Suppressor macrophage (primary cell): ENCODE results near the gene ZNF3.
"Not testable (repeated sequence)": the region's sequence is repeated elsewhere in the genome, so short reads cannot be mapped to it uniquely, and the experiment has no call there.

Source experiments
- DNase-seq, 4 experiments: peaks; one replicate each; pipeline ENCODE4 v3.0.0-alpha.2; 2020 to 2022
- total RNA-seq, 17 experiments: gene quantifications; one replicate each; lab custom pipeline; 2026; ENCODE audit warnings: mixed read lengths in 6 of 17, inconsistent platforms in 3 of 17; lab: John Stamatoyannopoulos, UW

ZNF3 gene
- 5.2 to 19.5 (median 16.3) reads per million in 17 experiments for total RNA-seq

DNA sequence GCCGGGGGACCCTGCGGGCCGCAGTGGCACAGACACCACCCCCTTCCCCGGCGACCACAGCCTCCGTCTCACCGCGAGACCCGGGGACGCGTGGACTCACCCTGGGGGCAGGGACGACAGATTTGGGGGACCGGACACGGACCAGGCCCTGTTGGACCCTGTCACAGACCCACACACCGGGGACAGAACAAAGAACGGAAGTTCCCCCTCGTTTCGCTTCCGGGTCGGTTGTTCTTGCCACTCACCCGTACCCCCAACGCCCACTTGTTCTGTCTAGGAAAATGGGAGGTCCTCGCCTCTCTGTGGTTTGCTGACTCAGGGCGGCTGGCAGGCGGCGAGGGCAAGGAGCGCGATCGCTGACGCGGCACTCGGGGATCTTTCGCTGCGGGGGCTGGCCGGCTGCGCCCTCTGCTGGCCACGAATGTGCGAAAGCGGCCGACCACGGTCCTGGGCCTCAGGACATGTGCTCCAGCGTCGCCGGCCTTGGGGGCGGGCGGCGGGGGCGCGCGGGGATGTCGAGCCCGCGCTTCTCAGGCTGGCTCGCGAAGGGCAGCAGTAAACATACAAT is at the start of gene ZNF3:
Gene ZNF3 (minus strand): TSS at position 189 of the 568 bp plus-strand sequence. CDS start 4,366 bp downstream, outside the sequence.
- DNase-seq = peak; percentile 99

GRCh38 chr7:100130608-100131453 is 49.3 kb upstream of the ZNF3 start:
- peak; percentile 75 to 88 (median 84) for DNase-seq

- not testable (repeated sequence) for DNase-seq
Observed at GRCh38 chr7:100130220-100130607, 48.7 kb upstream of the ZNF3 start.

- no peak for DNase-seq
Observed at GRCh38 chr7:100128637-100128963, 47.1 kb upstream of the ZNF3 start.

GRCh38 chr7:100127866-100128636 is 46.5 kb upstream of the ZNF3 start:
- peak in 1 of 4 experiments; percentile 14 for DNase-seq

- DNase-seq = peak; percentile 91 to 95 (median 94)
Observed at GRCh38 chr7:100126931-100127865, 45.7 kb upstream of the ZNF3 start, which contains the start of gene MBLAC1. TSS of gene MBLAC1 (plus strand) at chr7:100126967. CDS start at chr7:100127396, 429 bp downstream.

DNA sequence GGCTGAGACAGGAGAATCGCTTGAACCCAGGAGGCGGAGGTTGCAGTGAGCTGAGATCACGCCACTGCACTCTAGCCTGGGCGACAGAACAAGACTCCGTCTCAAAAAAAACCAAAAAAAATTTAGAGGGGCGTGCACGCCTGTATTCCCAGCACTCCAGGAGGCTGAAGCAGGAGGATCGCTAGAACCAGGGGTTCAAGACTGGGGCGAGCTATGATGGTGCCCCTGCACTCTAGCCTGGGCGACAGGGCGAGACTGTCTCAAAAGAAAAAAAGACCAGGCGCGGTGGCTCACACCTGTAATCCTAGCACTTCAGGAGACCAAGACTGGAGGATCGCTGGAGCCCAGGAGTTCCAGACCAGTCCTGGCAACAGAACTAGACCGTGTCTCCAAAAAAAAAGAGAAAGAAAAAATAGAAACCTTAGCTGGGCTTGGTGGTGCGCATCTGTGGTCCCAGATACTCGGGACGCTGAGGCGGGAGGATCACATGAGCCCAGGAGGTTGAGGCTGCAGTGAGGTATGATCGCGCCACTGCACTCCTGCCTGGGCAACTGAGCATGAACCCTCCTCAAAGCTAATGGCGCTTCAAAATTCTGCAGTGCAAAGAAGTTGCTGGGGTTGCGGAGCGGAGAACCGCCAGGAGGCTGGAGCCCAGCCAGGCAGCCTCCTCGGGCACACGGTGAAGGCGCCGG is 44.9 kb upstream of the ZNF3 start:
- DNase-seq = no peak

- DNase-seq = no peak
Observed at GRCh38 chr7:100124301-100125230, 43.0 kb upstream of the ZNF3 start.

DNA sequence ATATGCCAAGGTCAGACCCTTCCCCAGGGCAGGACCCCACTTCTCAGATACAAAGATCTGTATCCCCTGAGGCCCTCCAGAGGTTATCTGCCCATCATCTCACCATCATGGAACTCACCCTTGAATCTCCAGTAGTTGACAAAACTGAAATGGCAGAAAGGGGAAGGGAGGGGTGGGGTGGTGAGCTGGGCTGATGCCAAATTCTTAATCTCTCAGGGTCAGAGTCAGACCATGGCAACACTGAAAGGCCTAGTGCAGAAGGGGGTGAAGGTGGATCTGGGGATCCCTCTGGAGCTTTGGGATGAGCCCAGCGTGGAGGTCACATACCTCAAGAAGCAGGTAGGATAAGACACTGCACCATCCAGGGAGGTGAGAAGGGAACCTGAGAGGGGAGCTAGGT is 41.0 kb upstream of the ZNF3 start:
- no peak for DNase-seq

DNA sequence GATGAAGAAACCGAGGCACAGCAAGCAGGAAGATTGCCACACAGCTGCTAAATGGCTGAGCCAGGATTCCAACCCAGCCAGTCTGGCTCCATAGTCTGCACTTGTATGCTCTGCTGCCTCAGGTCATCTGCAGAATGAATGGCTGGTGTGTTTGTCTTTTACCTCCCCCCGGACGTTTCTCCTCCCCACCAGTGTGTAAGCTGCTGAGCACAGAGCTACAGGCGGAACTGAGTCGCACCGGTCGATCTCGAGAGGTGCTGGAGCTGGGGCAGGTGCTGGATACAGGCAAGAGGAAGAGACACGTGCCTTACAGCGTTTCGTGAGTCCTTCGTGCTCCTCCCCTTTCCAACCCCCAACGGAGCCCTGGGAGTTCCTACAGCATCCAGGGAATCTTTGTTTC is 40.5 kb upstream of the ZNF3 start:
- DNase-seq = no peak

DNA sequence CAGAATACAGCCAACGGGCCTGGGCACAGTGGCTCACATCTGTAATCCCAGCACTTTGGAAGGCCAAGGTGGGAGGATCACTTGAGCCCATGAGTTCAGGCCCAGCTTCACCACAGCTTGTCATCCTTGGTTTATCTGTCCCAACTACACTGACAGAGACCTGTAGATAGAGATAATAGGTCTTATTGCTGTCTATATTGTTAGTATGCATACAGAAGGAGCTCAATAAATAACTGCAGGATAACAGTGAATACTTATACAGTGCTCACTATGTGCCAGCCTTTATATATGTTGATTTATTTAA is 39.2 kb upstream of the ZNF3 start:
- DNase-seq = no peak

GRCh38 chr7:100119970-100120732 is 38.6 kb upstream of the ZNF3 start:
- peak; percentile 40 to 61 (median 52) for DNase-seq

DNA sequence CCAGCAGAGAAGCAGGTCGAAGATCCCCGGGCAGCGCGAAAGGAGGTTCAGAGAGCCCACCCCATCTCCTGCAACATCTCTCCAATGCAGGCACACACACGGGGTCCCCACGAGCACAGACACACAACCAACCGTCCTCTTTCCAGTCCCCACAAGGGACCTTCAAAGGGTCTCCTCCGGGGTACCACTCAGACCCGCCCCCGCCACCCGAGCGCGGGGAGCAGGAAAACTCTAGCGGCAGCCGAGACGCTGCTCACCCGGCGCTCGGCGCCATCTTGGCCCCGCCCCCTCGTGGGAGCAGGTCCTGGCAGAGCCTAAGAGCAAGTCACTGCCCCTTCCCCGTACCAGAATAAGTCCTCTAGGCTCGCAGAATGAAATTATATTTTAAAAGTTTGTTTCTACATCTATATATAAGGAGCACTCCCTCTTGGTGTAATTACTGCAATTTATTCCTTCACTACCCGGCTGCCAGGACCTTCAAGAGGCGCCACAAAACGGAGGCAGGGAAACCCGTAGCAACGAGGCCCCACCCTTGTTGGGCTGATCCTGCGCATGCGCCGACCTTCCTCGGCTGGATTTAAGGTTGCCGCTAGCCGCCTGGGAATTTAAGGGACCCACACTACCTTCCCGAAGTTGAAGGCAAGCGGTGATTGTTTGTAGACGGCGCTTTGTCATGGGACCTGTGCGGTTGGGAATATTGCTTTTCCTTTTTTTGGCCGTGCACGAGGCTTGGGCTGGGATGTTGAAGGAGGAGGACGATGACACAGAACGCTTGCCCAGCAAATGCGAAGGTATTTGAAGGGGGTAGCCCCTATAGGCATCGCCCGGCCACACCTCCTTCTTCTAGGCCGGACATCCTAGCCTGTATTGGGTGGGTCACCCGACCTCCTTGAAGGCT is 37.8 kb upstream of the ZNF3 start, which contains the start of the genes CNPY4 and TAF6:
Gene CNPY4 (plus strand): TSS at position 563 of the 898 bp plus-strand sequence. CDS start 111 bp downstream, at position 674.
Gene TAF6 (minus strand): TSS at position 287 of the 898 bp plus-strand sequence. CDS start 5,149 bp downstream, outside the sequence.
- DNase-seq = peak; percentile 97 to 98 (median 98)

DNA sequence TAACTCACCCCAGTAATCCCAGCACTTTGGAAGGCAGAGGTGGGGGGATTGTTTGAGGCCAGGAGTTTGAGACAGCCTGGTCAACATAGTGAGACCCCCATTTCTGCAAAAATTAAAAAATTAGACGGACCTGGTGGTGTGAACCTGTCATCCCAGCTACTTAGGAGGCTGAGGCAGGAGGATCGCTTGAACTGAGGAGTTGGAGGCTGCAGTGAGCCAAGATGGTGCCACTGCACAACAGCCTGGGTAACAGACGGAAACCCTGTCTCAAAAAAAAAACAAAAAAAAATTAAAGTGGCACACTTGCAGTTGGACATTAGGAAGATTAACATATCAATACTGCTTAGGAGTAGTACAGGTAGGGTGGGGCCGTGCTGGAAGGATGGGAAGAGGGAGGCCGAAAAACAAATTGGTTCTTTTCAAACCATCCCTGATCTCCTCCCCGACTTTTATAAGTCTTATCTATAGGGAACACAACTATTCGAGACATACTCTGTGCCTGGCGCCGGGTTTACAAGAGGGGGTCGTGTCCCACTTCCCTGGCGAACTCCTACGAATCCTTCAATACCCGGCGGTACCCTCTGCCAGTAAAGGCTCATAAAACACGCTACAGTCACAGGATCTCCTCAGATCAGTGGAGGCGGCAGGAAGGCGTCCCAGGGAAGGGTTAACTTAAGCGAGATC is 37.0 kb upstream of the ZNF3 start:
- DNase-seq = no peak

GRCh38 chr7:100115026-100115425 is 33.5 kb upstream of the ZNF3 start:
- no peak for DNase-seq

- no peak for DNase-seq
Observed at GRCh38 chr7:100111914-100112313, 30.4 kb upstream of the ZNF3 start.

DNA sequence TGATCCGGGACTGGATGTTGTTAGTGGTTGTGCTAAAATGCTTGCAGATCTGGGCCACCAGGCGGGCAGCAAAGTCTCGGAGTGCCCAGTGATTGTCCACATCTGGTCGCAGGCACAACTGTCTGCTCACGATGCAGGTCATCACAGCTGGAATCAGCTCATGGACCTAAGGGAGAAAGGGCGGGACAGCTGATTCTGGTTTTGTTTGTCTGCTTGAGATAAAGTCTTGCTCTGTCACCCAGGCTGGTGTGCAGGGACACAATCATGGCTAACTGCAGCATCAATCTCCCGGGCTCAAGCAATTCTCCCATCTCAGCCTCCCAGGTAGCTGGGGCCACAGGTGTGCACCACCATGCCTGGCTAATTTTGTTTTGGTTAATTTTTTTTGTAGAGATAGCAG is 29.6 kb upstream of the ZNF3 start:
- DNase-seq = no peak
